G401 (cell line): ENCODE data around the gene TIMM13. TPM values are rescaled to one million over a fixed set of nuclear protein-coding genes. Genes with fewer than 3 reads are reported as not detected.
A peak's percentile ranks its signal among the peaks of the same experiment; 100 is the strongest.

Experiments
- DNase-seq: peaks from one replicate; pipeline ENCODE4 v3.0.0-alpha.2; 2015; ENCODE audit warnings: low spot score
- in situ Hi-C: cut with HindIII; loops from 2 replicates; pipeline ENCODE4 v1.10.0; 2016; ENCODE audit warnings: low sequenced_read_pairs, mixed read lengths
- total RNA-seq: library from RNA; depleted of rRNA; stranded (reverse); fragments of >200 nt; shearing (Covaris generic); gene quantifications from 2 replicates; pipeline ENCODE4 v1.2.3, GENCODE V29; 2014

The TIMM13 gene
- total RNA-seq, 1 experiment from 2014 or later, result 79.4 TPM

- no peak for DNase-seq
- in situ Hi-C loops, result no loop called here
These were observed 30.1 kb upstream of the TIMM13 start for GRCh38 chr19:2457394-2458037.

DNA sequence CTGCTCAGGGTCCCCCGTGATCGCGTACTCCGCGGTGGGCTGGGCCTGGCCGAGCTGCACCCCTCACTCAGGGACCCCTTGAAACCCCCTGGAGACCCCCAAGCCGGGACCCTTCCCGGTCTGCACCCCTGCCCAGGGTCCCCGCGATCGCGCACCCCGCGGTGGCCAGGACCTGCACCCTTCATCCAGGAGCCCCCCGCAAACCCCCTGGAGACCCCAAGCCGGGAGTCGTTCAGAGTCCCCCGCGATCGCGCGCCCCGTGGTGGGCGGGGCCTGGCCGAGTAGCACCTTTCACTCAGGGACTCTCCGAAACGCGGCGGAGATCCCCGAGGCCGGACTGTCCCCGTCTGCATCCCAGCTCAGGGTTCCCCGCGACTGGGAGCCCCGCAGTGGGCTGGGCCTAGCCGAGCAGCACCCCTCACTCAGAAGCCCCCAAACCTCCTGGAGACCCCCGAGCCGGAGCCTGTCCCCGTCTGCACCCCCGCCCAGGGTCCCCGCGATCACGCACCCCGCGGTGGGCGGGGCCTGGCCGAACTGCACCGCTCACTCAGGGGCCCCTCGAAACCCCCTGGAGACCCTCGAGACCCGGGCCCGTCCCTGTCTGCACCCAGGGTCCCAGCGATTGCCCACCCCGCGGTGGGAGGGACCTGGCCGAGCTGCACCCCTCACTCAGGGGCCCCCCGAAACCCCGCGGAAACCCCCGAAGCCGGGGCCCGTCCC lies 28.6 kb upstream of the TIMM13 start:
- DNase-seq, result no peak
- in situ Hi-C loops, result no loop called here

DNA sequence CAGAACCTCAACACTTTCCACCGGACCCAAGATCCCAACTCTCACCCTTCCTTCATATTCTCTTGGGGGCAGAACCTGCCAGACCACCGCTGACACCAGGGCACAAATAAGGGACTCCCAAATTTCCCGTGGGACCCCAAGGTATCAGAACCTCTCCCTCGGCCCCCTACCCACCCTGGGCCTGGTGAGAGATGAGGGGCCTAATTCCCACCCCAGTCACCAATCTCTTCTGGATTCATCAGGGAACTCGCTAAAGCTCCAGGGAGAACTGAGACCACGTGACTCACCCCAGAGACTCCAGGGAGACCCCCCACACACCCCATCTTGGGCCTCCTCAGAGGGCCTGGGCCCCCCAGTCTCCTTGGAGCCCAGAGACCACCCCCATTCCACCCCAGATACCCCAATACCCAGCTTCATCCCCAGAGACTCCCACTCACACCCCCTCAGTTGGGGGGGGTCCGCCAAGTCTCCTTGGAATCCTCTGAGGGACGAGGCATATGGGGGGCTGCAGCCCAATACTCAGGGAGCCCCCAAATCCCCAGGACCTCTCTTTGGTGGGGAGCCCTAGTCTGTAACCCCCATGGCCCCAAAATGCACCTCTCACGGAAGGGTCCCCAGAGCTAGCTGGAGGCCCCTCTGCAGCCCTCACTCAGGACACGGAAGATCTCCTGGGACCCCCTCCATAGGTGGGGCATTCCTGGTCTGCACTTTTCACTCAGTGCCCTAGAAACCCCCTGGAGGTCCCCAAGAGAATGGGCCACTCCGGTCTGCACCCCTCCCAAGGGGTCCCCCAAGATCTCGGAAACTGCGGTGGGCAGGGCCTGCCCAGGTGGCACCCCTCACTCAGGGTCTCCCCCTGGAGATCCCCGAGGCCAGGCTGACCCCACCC lies 27.8 kb upstream of the TIMM13 start:
- DNase-seq, result no peak
- in situ Hi-C loops, result no loop called here

- DNase-seq, result no peak
These were observed 27.0 kb upstream of the TIMM13 start for GRCh38 chr19:2454199-2454961.

GRCh38 chr19:2453431-2454025 lies 26.1 kb upstream of the TIMM13 start:
- in situ Hi-C loops, result no loop called here

More at GRCh38 chr19:2454199-2454961, 27.0 kb upstream of the TIMM13 start:
- in situ Hi-C loops, result no loop called here

GRCh38 chr19:2451741-2452140 lies 24.4 kb upstream of the TIMM13 start:
- no peak for DNase-seq
- in situ Hi-C loops, result no loop called here

More at GRCh38 chr19:2453431-2454025, 26.1 kb upstream of the TIMM13 start:
- peak; percentile 38 for DNase-seq

GRCh38 chr19:2451138-2451537 lies 23.8 kb upstream of the TIMM13 start:
- no peak for DNase-seq
- in situ Hi-C loops, result no loop called here

GRCh38 chr19:2449019-2449418 lies 21.6 kb upstream of the TIMM13 start:
- in situ Hi-C loops, result no loop called here
- no peak for DNase-seq

DNA sequence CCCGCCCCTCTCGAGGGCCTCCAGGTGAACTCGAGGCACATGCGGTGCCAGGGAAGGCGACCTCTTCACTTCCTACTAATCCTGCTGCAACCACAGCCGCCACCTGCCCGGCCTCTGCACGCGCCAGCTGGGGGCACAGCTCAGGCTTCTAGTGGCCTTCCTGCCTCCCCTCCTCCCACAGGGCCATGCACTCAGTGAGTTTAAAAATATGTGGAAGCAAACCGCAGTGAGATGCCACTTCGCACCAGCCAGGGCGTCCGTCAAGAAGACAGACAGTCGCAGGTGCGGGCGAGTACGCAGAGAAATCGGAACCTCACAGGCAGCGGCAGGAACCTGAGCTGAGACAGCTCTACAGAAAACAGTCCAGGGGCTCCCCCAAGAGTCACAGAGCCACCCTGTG lies 19.0 kb upstream of the TIMM13 start:
- no peak for DNase-seq
- in situ Hi-C loops, result no loop called here

GRCh38 chr19:2444251-2445002 lies 17.0 kb upstream of the TIMM13 start:
- in situ Hi-C loops, result no loop called here
- DNase-seq, result no peak

- DNase-seq, result no peak
- in situ Hi-C loops, result no loop called here
These were observed 16.4 kb upstream of the TIMM13 start for GRCh38 chr19:2443785-2444182.

- in situ Hi-C loops, result no loop called here
- DNase-seq, result no peak
These were observed 15.9 kb upstream of the TIMM13 start for GRCh38 chr19:2443116-2443784.

- in situ Hi-C loops, result no loop called here
- no peak for DNase-seq
These were observed 13.8 kb upstream of the TIMM13 start for GRCh38 chr19:2441096-2441752.

- in situ Hi-C loops, result no loop called here
- no peak for DNase-seq
These were observed 13.1 kb upstream of the TIMM13 start for GRCh38 chr19:2440515-2440914.

GRCh38 chr19:2438178-2438577 lies 10.8 kb upstream of the TIMM13 start:
- DNase-seq, result peak; percentile 69
- in situ Hi-C loops, result no loop called here

- in situ Hi-C loops, result no loop called here
- no peak for DNase-seq
These were observed 9.5 kb upstream of the TIMM13 start for GRCh38 chr19:2436926-2437325.

GRCh38 chr19:2436384-2436783 lies 9.0 kb upstream of the TIMM13 start:
- in situ Hi-C loops, result no loop called here
- no peak for DNase-seq
